Measurements from ENCODE around the gene EDC4. TPM values are rescaled to one million over a fixed set of nuclear protein-coding genes. Genes with fewer than 3 reads are reported as not detected.

Gene EDC4
- total and polyA plus RNA-seq, 2 of the 13 experiments (the other 11 are each of a cell fraction or from before 2014, with no cell fraction given), result 51.4 to 59.1 TPM

- TF ChIP-seq GFI1 (CRISPR knock-in tag; IDR thresholded peaks at IDR 0.05; ENCODE audit: borderline replicate concordance), result no peak
- TF ChIP-seq ZNF761 (CRISPR knock-in tag; conservative IDR thresholded peaks at IDR 0.05), result no peak
- no peak for TF ChIP-seq GATAD1 (CRISPR knock-in tag; IDR thresholded peaks at IDR 0.05)
- TF ChIP-seq BORCS8-MEF2B (CRISPR knock-in tag; IDR thresholded peaks at IDR 0.05), result no peak
- TF ChIP-seq ATF2 (CRISPR knock-in tag; IDR thresholded peaks at IDR 0.05), result no peak
- no peak for TF ChIP-seq NR3C1 (CRISPR knock-in tag; IDR thresholded peaks at IDR 0.05)
- TF ChIP-seq PRMT3 (CRISPR knock-in tag; IDR thresholded peaks at IDR 0.05; ENCODE audit: borderline replicate concordance, low read depth), result no peak
- TF ChIP-seq ZNF362 (CRISPR knock-in tag; IDR thresholded peaks at IDR 0.05; ENCODE audit: borderline replicate concordance), result no peak
- no peak for TF ChIP-seq GPBP1L1 (CRISPR knock-in tag; IDR thresholded peaks at IDR 0.05)
- TF ChIP-seq ZNF644 (CRISPR knock-in tag; IDR thresholded peaks at IDR 0.05; ENCODE audit: low read depth), result no peak
- 0 out of 2 replicates have a peak, but pooled peaks have one; percentile 7 for TF ChIP-seq ZFAT (CRISPR knock-in tag; conservative IDR thresholded peaks at IDR 0.05)
- TF ChIP-seq ZGPAT (CRISPR knock-in tag; IDR thresholded peaks at IDR 0.05), result no peak; the same call in 1 of the 2 replicates
- peak; percentile 56; the same call in 1 of the 2 replicates for TF ChIP-seq ZNF737 (CRISPR knock-in tag; IDR thresholded peaks at IDR 0.05; ENCODE audit: borderline replicate concordance)
- no peak for TF ChIP-seq SP140L (CRISPR knock-in tag; IDR thresholded peaks at IDR 0.05; ENCODE audit: borderline replicate concordance)
- peak; percentile 60 for TF ChIP-seq HNF4A (CRISPR knock-in tag; IDR thresholded peaks at IDR 0.05)
- TF ChIP-seq ZNF432 (CRISPR knock-in tag; IDR thresholded peaks at IDR 0.05; ENCODE audit: borderline replicate concordance), result no peak
- TF ChIP-seq CTCF (CRISPR knock-in tag; IDR thresholded peaks at IDR 0.05), result no peak
- no peak for TF ChIP-seq CBX5 (CRISPR knock-in tag; IDR thresholded peaks at IDR 0.05; ENCODE audit: borderline replicate concordance)
- no peak for TF ChIP-seq ZNF629 (CRISPR knock-in tag; conservative IDR thresholded peaks at IDR 0.05)
- no peak for TF ChIP-seq USF2 (IDR thresholded peaks at IDR 0.05; ENCODE audit: low read depth, low read length)
- TF ChIP-seq USF2 (CRISPR knock-in tag; IDR thresholded peaks at IDR 0.05; ENCODE audit: borderline replicate concordance), result no peak
These were observed 21.0 kb downstream of the EDC4 start (continued) for GRCh38 chr16:67893743-67894399.
